Tibial artery (tissue), 4 donors: Measurements from ENCODE around the gene ADCY7.

Experiments
- DNase-seq, 2 donors: peaks; one replicate each; pipeline ENCODE4 v3.0.0-alpha.2; 2019
- H3K27ac ChIP-seq, 2 donors: fragments of 200-600 bp; sonication (generic) in 1 of 2; 1 replicate in 1 of 2; 2 replicates in 1 of 2; pipeline ENCODE4 v1.5.1; 2018 to 2019; ENCODE audit warnings: mild to moderate bottlenecking in 1 of 2
- H3K27me3 ChIP-seq, 2 donors: fragments of 200-600 bp; sonication (generic) in 1 of 2; one replicate each; pipeline versions ENCODE4 v1.5.1 to v1.6.0; 2016 to 2019
- H3K36me3 ChIP-seq, 3 donors: fragments of 200-600 bp; sonication (generic) in 2 of 3; one replicate each; pipeline ENCODE4 v1.5.1; 2016 to 2019; ENCODE audit warnings: mild to moderate bottlenecking in 2 of 3
- H3K4me1 ChIP-seq, 4 donors: fragments of 200-600 bp; sonication (generic) in 2 of 4; 1 replicate in 3 of 4; 2 replicates in 1 of 4; pipeline ENCODE4 v1.5.1; 2016 to 2019
- H3K4me3 ChIP-seq, 2 donors: fragments of 200-600 bp; sonication (generic) in 1 of 2; 1 replicate in 1 of 2; 2 replicates in 1 of 2; pipeline ENCODE4 v1.5.1; 2018 to 2019; ENCODE audit warnings: mild to moderate bottlenecking in 2 of 2
- H3K9me3 ChIP-seq, 3 donors: fragments of 200-600 bp; sonication (generic) in 1 of 3; one replicate each; pipeline ENCODE4 v1.5.1; 2016 to 2019
- intact Hi-C: fragments of 100-400 bp; cut with DNase I; formaldehyde crosslinking; loops from one replicate; pipeline ENCODE4 v1.15.0; 2023; ENCODE audit warnings: low total_unique reads
- TF ChIP-seq, protein P1 (sequence below), 2 experiments: fragments of 200-600 bp in 1 of 2; fragments of 450-650 bp in 1 of 2; IDR thresholded peaks; one replicate each; pipeline ENCODE4 v1.5.1; 2017 to 2019; ENCODE audit warnings: antibody characterized with exemption in 2 of 2, mild to moderate bottlenecking in 1 of 2, moderate library complexity in 1 of 2

Gene ADCY7

DNA sequence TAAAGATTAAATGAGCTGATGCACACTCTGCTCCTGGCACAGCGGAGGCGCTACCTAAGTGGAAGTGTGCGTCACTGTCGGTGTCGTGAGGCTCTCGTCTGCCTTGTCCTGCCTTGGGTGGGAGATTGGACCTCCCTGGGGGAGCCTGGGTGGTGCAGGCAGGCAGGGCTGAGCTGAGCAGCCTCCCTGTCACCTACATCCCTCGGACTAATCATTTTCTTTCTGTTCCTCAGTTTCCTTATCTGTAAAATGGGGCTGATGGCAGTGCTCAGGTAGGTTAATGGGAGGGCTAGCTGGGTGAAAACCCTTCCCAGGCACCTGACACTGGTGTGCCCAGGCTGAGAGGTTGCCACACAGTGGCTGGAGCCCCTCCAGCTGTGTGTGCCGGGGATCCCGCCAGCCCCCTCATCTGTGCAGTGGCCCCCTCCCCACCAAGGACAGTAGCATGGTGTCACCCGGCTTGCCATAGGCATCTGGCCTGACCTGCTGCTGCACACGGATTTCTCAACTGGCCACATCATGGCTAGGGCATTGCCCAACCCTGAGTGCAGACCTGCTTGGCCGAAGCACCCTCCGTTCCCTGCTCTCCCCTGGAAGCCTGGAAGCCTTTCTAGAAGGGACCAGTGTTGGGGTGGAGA lies 4.3 kb downstream of the ADCY7 start:
- Histone ChIP-seq H3K9me3 (no peaks in the 10 kb centered on the region), H3K4me1 (peaks cover 0 to 19% (median 13%) of the 10 kb centered on the region in 4 donors), H3K27ac (no peak overlapping the region), H3K36me3 (no peaks in the 10 kb centered on the region), H3K4me3 (no peak overlapping the region), H3K27me3 (no peaks in the 10 kb centered on the region)
- peak in 1 of 2 donors; percentile 54 for DNase-seq
- intact Hi-C loops = no loop called here
- TF ChIP-seq, protein P1, sequence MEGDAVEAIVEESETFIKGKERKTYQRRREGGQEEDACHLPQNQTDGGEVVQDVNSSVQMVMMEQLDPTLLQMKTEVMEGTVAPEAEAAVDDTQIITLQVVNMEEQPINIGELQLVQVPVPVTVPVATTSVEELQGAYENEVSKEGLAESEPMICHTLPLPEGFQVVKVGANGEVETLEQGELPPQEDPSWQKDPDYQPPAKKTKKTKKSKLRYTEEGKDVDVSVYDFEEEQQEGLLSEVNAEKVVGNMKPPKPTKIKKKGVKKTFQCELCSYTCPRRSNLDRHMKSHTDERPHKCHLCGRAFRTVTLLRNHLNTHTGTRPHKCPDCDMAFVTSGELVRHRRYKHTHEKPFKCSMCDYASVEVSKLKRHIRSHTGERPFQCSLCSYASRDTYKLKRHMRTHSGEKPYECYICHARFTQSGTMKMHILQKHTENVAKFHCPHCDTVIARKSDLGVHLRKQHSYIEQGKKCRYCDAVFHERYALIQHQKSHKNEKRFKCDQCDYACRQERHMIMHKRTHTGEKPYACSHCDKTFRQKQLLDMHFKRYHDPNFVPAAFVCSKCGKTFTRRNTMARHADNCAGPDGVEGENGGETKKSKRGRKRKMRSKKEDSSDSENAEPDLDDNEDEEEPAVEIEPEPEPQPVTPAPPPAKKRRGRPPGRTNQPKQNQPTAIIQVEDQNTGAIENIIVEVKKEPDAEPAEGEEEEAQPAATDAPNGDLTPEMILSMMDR (IDR thresholded peaks at IDR 0.05) = no peak

DNA sequence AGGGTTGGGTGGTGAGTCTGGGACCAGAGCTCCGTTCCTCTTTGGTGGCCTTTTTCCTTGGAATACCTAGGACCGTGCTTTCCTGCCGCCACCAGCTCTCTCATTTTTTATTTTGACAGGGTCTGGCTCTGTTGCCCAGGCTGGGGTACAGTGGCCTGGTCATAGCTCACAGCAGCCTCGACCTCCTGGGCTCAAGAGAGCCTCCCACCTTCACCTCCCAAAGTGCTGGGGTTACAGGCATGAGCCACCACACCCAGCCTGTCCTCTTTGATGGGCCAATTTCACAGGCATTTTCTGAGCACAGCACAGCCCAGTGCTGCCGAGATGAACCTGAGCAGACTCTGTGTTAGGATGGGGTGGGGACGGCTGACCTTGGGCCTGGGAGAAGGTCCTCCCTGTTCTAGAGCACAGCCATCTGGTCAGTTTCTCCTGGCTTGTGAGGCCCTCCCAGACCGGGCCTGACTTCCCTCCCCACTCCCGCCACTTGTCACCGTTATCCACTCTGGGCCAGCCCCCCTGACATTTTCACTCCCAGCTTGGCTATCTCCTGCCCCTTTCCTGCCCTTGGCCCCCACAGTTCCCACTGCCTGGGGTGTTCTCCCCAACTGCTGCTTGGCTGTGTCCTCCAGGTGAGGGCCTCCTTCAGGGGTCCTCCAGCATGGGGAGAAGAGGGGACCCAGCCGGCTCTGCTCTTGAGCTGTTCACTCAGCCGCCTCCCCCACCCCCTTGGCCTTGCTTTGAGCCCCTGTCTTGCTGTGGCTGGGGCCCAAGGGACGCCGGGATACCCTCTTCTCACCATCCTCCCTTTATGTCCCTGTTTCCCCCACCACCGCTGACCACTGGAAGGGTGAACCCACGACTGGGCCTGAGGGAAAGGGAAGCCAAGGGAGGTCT lies 5.0 kb downstream of the ADCY7 start:
- Histone ChIP-seq H3K27me3 (no peaks in the 10 kb centered on the region), H3K36me3 (no peaks in the 10 kb centered on the region), H3K27ac (no peak overlapping the region), H3K4me3 (no peak overlapping the region), H3K9me3 (no peaks in the 10 kb centered on the region), H3K4me1 (peaks cover 0 to 12% (median 6%) of the 10 kb centered on the region in 4 donors)
- DNase-seq = peak in 1 of 2 donors; percentile 57
- TF ChIP-seq, protein P1 (IDR thresholded peaks at IDR 0.05) = no peak
- intact Hi-C loops = no loop called here

DNA sequence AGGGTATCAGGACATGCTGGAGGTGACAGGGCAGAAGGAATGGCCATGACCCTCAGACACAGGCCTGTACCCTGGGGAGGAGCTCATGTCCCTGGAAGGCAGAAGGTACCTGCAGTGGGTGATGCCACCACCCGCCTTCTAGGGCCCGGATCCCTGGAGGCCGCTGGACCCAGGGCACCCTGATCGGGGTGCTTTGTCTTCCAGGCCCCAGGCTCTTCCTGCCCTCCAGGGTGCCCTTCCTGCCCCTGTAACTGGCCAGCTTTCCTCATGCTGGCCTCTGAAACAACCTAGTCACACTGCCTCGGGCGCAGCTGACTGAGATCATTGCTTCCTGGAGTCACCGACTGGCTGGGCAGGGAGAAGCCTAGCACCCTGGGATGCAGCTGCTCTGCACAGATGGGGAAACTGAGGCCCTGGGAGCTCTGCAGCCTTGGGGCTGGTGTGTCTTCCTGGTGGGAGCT lies 5.8 kb downstream of the ADCY7 start:
- Histone ChIP-seq H3K4me1 (peaks cover 0 to 4% (median under 1%) of the 10 kb centered on the region in 4 donors), H3K27me3 (no peaks in the 10 kb centered on the region), H3K27ac (no peak overlapping the region), H3K4me3 (no peak overlapping the region), H3K9me3 (no peaks in the 10 kb centered on the region), H3K36me3 (no peaks in the 10 kb centered on the region)
- intact Hi-C loops = no loop called here
- DNase-seq = no peak
- TF ChIP-seq, protein P1 (IDR thresholded peaks at IDR 0.05) = no peak

DNA sequence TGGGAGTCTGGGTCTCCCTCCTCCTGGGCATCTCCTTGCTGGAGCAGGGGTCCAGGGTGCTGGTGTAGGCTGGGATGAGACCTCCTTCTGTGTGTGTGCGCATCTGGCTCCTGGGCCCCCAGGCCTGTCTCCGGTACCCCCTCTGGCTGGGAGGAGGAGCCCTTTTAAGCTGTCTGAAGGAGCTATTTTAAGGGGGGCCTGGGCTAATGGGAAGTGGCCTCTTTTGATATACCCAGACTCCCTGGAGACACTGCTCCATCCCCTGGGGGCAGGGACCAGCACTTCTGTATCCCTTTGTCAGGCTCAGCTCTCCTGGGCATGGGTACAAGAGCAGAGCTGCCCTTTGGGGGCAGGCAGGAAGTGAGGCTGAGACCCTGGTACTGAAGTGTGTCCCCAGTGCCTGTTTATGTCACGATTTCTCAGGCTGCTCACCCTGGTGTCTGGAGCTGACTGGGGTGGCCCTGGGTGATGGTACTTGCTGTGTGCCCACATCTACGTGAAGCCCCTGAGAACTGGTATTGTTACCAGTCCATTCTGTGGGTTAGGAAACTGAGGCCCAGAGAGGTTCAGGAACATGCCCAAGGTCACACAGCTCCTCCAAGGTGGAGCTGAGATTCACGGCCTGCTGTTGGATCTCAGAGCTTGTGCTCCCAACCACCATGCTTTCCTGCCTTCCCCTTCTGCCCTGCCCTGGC lies 6.5 kb downstream of the ADCY7 start:
- Histone ChIP-seq H3K36me3 (no peaks in the 10 kb centered on the region), H3K4me3 (no peak overlapping the region), H3K27me3 (no peaks in the 10 kb centered on the region), H3K9me3 (no peaks in the 10 kb centered on the region), H3K27ac (no peak overlapping the region), H3K4me1 (no peaks in the 10 kb centered on the region)
- peak in 1 of 2 donors; percentile 47 for DNase-seq
- TF ChIP-seq, protein P1 (IDR thresholded peaks at IDR 0.05) = no peak
- intact Hi-C loops = no loop called here

DNA sequence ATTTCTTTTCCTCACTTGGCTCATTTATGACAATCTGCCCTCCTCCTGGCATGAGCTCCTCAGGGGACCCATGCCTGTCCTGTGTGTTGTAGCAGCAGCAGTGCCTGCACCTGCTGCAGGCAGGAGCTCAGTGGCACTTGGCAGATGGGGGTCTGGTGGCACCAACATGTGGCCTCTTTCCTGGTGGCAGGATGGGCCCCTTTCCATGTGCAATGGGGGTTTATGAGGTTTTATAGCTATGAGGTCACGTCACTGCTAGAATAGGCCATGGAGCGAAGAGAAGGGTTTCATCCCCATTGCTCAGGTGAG lies 7.0 kb downstream of the ADCY7 start:
- H3K27ac ChIP-seq = no peak overlapping the region
- no peaks in the 10 kb centered on the region for H3K27me3 ChIP-seq
- no peaks in the 10 kb centered on the region for H3K9me3 ChIP-seq
- TF ChIP-seq, protein P1 (IDR thresholded peaks at IDR 0.05) = no peak
- DNase-seq = peak in 1 of 2 donors; percentile 42
- no peak overlapping the region for H3K4me3 ChIP-seq
- no peaks in the 10 kb centered on the region for H3K36me3 ChIP-seq
- intact Hi-C loops = no loop called here
- no peaks in the 10 kb centered on the region for H3K4me1 ChIP-seq
